RKO (cell line): ENCODE data around the gene MT1H.
A peak's percentile ranks its signal among the peaks of the same experiment; 100 is the strongest.
"Not testable (repeated sequence)": the region's sequence is repeated elsewhere in the genome, so short reads cannot be mapped to it uniquely, and the experiment has no call there.

Experiments used
- DNase-seq: peaks from one replicate; pipeline ENCODE4 v3.0.0-alpha.2; 2016; ENCODE audit warnings: low spot score

Gene MT1H

GRCh38 chr16:56665286-56666261 lies 4.0 kb upstream of the MT1H start:
- DNase-seq = not testable (repeated sequence)

- no peak for DNase-seq
Measured at GRCh38 chr16:56667581-56668571, 1.7 kb upstream of the MT1H start, which contains the start of gene MT1G. TSS of gene MT1G (minus strand) at chr16:56668065. CDS start at chr16:56667993, 72 bp downstream.

DNA sequence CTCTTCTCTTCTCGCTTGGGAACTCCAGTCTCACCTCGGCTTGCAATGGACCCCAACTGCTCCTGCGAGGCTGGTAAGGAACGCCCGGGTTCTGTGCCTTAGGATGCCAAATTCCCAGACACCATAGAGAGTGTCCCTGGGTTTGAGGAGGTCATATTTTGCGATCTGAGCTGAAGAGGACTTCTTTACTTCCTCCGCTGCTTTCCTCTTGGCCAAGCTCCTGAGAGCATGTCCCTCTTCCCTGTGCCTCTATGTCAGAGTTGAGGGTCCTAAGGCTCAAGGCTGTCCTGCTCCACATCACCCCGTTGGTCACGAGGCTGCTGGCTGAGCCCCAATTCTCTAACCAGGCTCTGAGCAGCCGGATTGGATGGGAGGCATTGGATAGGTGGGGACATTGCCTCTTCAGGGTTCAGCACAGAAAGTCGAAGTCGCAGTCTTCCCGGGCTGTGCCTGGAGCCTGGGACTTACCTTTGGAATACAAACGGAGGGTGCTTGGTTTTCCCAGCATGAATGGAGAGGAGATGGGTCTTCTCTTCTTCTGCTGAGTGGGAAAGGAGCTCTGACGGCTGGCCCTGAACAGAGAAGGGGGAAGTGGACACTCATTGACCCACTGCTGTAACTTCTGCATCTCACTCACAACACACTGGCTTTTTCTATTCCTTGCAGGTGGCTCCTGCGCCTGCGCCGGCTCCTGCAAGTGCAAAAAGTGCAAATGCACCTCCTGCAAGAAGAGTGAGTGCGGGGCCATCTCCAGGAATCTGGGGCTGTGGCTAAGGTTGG lies 416 bp downstream of the MT1H start:
- no peak for DNase-seq

GRCh38 chr16:56670620-56670934 lies 963 bp downstream of the MT1H start:
- DNase-seq = no peak

DNA sequence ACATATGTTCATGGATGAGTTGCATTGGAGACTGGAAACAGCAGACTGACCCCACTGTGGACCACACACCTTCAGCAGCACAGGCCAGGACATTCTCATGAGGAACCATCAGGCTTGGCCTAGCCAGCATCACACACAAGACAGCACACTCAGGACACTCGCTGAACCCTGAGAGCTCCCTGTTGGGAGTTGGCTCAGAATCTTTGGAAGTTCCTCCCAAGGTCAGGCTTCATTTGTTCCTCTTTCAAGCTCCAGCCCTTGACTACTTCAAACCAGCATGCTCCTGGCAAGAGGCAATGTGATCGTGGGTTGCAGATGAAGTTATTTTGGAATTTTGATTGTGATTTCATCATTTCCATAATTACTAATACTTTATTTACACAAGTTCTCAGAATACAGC lies 2.1 kb downstream of the MT1H start:
- not testable (repeated sequence) for DNase-seq

- DNase-seq = not testable (repeated sequence)
Measured at GRCh38 chr16:56672171-56672570, 2.6 kb downstream of the MT1H start.

DNA sequence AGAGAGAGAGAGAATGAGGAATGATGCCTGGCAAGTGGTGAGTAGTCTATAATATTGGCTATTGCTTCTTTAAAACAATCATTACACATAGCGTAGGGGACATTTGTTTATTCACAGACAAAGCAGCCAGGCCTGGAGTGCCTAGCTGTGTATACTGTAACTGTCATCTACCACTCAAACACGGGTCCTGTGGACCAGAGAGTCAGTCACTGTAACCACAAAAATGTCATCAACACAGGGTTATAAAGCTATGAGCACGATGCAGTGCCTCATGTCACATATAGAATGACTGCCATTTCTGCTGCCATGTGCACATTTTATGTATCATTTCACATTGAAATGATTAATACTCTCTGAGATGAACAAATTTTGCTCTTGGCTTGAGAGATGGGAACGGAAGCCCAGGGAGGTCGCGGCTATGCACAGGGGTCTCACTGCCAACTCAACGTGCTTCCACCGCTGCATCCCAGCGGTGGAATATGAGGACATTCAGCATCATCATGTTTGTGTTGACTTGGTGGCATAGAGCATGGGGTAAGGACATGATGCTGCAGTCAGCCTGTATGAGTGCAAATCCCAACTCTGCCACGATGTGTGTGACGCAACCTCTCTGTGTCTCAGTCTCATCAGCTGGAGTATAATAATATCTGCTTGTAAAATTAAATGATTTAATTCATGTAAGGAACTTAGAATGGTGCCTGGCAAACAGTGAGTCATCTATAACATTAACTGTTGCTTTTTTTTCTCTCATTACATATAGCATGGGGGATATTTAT lies 3.3 kb downstream of the MT1H start:
- DNase-seq = no peak

GRCh38 chr16:56673921-56674320 lies 4.3 kb downstream of the MT1H start:
- DNase-seq = no peak

- not testable (repeated sequence) for DNase-seq
Measured at GRCh38 chr16:56674570-56674969, 5.0 kb downstream of the MT1H start.

GRCh38 chr16:56675685-56676210 lies 6.1 kb downstream of the MT1H start:
- no peak for DNase-seq

- DNase-seq = no peak
Measured at GRCh38 chr16:56677474-56677873, 7.9 kb downstream of the MT1H start.

DNA sequence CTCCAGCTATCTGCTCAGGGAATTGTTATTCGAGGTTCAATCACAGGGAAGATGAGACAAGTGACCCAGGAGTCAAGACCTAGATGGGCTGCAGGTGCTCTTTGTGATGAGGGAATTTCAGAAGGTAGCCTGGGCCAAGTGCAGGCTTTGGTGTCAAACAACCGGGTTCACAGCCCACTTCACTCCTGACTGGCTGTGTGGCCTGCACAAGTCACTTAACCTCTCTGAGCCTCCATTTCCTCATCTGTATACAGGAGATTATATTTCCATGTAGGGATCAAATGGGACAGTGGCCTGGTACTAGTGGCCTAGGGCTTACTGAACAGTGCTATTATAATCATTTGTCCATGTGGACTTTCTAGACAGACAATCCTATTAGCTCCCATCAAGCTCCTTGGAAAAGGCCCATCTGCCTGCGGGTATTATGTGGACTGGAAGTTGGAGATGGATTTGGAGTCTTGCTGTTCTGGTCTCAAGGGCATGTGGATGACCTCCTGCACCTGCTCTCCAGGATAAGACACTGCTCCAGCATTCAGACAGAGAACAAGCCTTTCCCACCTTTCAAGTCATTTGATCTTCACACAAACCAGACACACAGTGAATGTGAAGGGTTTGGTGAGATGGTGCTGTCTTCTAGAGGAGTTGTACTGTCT lies 9.6 kb downstream of the MT1H start:
- DNase-seq = no peak

DNA sequence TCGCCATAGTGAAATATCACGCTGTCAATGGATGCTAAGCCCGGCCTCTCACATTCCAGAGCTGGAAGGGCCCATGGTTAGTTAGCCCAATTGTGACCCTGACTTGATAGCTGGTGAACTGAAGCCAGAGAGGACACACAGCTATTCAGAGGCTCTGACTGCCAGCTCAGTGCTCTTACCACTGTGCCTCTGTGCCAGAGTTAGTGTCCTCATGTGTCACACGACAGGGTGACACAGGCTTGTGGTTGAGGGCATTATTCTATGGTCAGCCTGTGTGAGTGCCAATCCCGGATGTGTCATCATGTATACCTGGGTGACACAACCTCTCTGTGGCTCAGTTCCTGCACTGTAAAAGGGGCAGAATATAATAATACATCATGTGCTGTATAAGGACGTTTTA lies 10.2 kb downstream of the MT1H start:
- peak; percentile 78 for DNase-seq

GRCh38 chr16:56681939-56682702 lies 12.5 kb downstream of the MT1H start, which contains the start of gene MT1X:
TSS of gene MT1X (plus strand) at chr16:56682470. CDS start at chr16:56682541, 71 bp downstream.
- peak; percentile 94 for DNase-seq

DNA sequence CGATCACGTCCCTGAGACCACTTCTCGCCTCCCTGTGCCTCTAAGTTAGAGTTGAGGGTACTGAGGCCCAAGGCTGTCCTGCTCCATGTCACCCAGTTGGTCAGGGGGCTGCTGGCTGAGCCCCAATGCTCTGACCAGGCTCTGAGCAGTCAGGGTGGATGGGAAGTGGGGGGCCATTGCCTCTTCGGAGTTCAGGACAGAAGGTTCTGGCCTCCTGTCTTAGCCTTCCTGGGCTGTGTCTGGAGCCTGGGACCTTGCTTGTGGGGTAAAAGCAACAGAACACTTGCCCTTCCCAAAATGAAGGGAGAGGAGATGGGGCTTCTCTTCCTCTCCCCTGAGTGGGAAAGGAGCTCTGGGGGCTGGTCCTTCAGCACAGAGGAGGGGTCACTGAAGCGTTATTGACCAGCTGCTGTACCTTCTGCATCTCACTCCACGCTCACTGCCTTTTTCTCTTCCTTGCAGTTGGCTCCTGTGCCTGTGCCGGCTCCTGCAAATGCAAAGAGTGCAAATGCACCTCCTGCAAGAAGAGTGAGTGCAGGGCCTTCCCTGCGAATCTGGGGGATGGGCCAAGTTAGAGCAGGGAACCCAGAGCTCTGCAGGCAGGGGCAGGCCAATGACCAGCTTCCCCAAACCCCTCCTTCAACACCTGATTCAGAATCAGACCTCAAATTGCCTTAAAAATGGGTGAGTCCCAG lies 13.2 kb downstream of the MT1H start:
- DNase-seq = no peak

GRCh38 chr16:56683424-56684172 lies 14.0 kb downstream of the MT1H start:
- DNase-seq = peak; percentile 39

DNA sequence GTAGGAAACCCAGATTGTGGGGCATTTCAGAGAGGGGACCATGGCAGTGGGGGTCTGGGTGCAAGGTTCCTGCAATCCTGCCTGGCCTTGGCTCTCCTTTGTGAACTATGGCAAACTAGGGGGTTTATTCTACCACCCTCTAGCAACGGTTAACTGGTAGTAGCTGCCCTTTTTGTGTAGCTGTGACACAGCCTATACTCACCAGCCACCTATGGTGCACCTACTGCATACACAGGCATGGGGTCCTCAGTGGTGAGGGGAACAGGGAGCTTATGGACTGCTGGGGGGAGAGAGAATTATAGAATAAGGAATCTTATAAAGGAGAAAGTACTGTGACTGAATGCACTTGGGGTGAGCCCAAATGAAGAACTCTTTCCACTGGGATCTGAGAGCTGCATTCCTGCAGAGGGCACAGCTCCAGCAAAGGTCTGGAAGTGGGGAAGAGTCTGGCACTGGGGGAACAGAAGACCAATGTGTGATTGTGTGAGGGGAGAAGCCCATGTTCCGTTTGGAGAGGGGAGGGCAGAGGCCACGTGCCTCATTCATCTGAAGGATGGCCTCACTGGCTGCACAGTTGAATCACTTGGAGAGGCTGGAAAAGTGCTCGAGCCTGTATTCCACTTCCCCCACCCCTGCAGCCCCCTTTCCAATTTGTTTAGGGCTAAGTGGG lies 14.8 kb downstream of the MT1H start:
- no peak for DNase-seq
